PFSK-1 (cell line): Measurements from ENCODE around the gene UXS1.

ENCODE experiments used
- FOXP2 ChIP-seq: optimal IDR thresholded peaks from 2 replicates; pipeline ENCODE3; 2011; ENCODE audit warnings: borderline replicate concordance, control low read depth, inconsistent platforms; ENCODE audit not compliant: insufficient read depth; ENCODE audit errors: extremely low read length, extremely low read depth
- POLR2AphosphoS5 ChIP-seq: IDR thresholded peaks from 2 replicates; pipeline ENCODE4 v1.6.1; 2012; ENCODE audit warnings: low read depth, mild to moderate bottlenecking, control low read depth, low read length, moderate library complexity
- SIN3A ChIP-seq: IDR thresholded peaks from 2 replicates; pipeline ENCODE4 v1.6.1; 2012; ENCODE audit warnings: mild to moderate bottlenecking, low read length, moderate library complexity, borderline replicate concordance; ENCODE audit not compliant: insufficient read depth
- TAF1 ChIP-seq: IDR thresholded peaks from 2 replicates; pipeline ENCODE4 v1.6.1; 2012; ENCODE audit warnings: low read length, control low read depth, borderline replicate concordance; ENCODE audit not compliant: insufficient read depth
- TF ChIP-seq, protein P1 (sequence below), 2 experiments: IDR thresholded peaks; 2 replicates each; pipeline versions ENCODE4 v1.6.1 to v1.8.0; 2011 to 2012; ENCODE audit warnings: low read depth in 2 of 2, low read length in 2 of 2, control low read depth in 1 of 2, inconsistent platforms in 1 of 2, mild to moderate bottlenecking in 1 of 2, moderate library complexity in 1 of 2; ENCODE audit not compliant: insufficient read depth in 1 of 2

UXS1 gene

DNA sequence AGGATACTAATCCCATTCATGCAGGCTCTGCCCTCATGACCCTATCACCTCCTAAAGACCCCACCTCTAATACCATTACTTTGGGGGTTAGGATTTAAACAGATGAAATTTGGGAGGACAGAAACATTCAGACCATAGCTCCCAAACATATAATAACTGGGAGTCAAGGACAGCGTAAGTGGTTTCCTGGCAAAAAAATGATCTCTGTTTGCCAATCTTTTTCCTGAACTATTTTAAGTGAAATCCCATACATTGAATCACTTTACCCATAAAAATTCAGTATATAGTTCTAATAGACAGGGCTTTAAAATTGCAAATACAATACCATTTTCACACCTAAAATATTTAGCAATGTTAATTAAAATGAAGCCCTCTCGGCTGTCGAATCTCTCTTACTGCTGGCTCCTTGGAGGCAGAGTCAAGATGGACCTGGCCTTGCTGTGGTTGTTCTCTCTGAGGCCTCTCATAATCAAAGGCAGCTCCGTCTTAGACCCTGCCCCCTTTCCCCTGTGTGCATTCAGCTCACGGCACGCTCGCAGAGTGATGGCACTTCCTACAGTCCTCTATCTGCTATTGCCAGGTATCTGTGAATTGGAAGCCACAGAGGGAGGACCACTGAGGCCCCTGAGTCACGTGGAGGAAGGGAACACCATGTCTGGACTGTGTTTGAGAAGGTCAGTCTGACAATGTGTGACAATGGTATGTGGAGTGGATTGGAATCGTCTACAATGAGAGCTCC, 132.3 kb downstream of the UXS1 start:
- TF ChIP-seq, protein P1, sequence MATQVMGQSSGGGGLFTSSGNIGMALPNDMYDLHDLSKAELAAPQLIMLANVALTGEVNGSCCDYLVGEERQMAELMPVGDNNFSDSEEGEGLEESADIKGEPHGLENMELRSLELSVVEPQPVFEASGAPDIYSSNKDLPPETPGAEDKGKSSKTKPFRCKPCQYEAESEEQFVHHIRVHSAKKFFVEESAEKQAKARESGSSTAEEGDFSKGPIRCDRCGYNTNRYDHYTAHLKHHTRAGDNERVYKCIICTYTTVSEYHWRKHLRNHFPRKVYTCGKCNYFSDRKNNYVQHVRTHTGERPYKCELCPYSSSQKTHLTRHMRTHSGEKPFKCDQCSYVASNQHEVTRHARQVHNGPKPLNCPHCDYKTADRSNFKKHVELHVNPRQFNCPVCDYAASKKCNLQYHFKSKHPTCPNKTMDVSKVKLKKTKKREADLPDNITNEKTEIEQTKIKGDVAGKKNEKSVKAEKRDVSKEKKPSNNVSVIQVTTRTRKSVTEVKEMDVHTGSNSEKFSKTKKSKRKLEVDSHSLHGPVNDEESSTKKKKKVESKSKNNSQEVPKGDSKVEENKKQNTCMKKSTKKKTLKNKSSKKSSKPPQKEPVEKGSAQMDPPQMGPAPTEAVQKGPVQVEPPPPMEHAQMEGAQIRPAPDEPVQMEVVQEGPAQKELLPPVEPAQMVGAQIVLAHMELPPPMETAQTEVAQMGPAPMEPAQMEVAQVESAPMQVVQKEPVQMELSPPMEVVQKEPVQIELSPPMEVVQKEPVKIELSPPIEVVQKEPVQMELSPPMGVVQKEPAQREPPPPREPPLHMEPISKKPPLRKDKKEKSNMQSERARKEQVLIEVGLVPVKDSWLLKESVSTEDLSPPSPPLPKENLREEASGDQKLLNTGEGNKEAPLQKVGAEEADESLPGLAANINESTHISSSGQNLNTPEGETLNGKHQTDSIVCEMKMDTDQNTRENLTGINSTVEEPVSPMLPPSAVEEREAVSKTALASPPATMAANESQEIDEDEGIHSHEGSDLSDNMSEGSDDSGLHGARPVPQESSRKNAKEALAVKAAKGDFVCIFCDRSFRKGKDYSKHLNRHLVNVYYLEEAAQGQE (IDR thresholded peaks at IDR 0.05; ENCODE audit: insufficient read depth in 1 of 2, low read depth in 2 of 2, low read length in 2 of 2): no peak
- no peak for TF ChIP-seq FOXP2
- TF ChIP-seq POLR2AphosphoS5: no peak
- TF ChIP-seq TAF1: no peak
- TF ChIP-seq SIN3A: no peak

DNA sequence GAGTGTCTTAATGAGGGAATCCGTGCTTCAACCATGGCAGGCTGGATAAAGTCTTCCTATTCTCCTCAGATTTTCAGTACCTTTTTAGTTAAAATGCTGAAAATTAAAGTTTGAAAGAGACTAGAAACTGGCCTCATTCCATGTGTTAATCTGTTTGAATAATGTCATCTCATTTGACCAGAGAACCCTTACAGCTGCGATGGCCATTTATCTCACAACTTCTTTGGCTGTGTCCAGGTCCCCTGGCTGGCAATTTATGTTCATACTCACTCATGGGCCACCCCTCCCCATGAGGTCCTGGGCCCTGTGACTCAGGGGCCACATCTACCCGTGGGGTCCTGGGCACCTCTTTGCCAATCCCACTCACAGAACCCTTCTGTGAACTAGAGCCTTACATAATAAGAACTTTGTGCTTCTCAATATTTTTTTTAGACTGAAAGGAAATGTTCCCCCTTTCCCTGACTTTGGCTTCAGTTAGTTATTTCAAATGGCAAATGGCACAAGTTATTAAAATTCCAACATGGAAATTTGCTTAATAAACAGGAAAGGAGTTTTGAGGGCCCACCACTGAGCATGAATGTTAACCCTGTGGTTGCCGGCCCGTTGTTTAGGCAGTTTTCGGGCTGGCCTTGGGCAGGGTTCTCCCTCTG, 134.6 kb downstream of the UXS1 start:
- TF ChIP-seq TAF1: no peak
- no peak for TF ChIP-seq SIN3A
- no peak for TF ChIP-seq POLR2AphosphoS5
- no peak for TF ChIP-seq FOXP2
- TF ChIP-seq, protein P1 (IDR thresholded peaks at IDR 0.05; ENCODE audit: insufficient read depth in 1 of 2, low read depth in 2 of 2, low read length in 2 of 2): no peak

DNA sequence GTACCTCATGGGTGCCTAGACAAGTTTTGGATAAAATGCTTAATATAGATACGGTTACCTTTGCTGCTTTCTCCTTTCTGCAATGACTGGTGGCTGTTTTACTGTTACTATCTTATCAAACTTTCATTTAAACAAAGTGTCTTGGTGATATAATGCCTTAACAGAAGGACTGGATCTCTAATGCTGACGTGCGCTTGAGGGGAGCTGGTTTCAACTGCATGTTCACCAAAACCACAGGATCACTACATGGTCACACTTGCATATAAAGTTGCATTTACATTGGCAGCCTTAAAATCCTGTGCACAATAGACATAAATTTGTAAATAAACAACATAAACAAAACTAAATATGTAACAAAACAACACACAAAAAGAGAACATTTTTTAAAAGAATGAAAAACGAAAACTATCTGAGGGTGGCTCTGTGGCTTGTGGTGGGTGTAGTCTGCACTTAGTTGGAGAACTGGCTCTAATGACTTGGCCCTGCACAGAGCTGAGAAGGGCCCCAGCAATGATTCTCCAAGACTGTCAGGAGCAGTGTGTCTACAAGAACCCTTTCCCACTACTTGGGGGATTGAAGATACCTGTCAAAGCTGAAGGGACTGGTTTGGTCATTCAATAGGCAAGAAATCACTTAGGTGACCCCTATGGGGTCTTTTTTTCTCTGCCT, 135.5 kb downstream of the UXS1 start:
- TF ChIP-seq POLR2AphosphoS5 (no peak), TAF1 (no peak), FOXP2 (no peak), SIN3A (no peak)
- TF ChIP-seq, protein P1 (IDR thresholded peaks at IDR 0.05; ENCODE audit: insufficient read depth in 1 of 2, low read depth in 2 of 2, low read length in 2 of 2): no peak

DNA sequence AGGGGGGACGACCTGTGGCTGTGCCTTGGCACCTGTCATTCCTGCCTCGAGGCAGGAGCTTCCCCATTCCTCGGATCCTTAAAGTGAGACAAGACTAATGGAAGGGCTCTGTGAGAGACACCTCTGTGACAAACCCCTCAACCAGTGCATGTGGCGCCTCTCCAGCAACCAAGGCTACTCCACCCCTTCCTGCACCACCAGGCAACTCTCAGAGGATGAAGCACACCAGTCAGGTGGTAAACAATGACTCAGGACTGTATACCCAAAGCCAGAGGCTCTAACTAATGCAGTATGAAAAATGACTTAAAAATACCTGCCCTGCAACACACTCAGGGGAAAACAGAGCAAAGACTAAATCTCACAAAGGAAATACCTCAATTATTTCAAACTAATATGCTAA, 136.9 kb downstream of the UXS1 start:
- TF ChIP-seq SIN3A: no peak

DNA sequence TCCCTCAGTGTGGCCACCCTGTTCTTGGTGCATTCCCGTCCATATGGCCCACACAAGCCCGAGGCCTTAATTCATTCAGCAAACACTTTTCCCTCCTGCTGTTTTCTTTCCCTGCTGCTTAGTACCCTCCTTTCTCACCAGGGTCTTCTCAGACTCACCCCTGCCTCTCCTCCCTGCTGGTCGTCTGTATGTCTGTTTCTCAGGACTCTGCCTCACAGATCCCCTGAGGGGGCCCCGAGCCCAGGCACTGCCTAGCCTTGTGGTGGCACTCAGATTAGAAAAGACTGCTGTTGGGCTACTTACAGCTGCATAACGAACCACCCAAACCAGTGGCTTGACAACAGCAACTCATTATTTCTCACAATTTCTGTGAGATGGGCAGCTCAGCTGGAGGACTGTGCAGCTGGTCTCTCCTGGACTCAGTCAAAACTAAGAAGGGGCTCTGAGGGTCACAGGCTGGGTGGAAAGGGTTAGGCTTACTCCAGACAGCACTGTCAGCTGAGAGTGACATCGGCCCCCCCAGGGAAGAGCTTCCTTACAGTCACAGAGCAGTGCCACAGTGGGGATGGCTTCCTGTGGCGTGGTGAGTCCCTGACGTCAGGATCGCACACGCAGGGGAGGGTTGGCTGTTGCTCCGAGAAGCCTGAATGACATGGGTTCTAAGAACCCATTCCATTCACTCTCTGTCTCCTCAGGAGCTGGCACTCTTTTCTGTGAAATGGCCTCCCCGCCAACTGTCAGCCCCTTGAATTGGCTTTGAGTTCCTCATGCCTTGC, 139.0 kb downstream of the UXS1 start:
- TF ChIP-seq POLR2AphosphoS5: no peak
- TF ChIP-seq TAF1: no peak
- TF ChIP-seq FOXP2: no peak
- TF ChIP-seq, protein P1 (IDR thresholded peaks at IDR 0.05; ENCODE audit: insufficient read depth in 1 of 2, low read depth in 2 of 2, low read length in 2 of 2): no peak
- no peak for TF ChIP-seq SIN3A
